Measurements from ENCODE around the gene OPRD1.

GRCh38 chr1:28800324-28800723 is 11.6 kb upstream of the OPRD1 start:
- no peak for TF ChIP-seq POLR2A (IDR thresholded peaks at IDR 0.05)
- no peak for TF ChIP-seq CTCF (IDR thresholded peaks at IDR 0.05)
